Stimulated activated CD8-positive, alpha-beta memory T cell treated with anti-CD3 and anti-CD28 coated beads, Interleukin-2, amount 100 ng/mL, for 1 hour (primary cell): ENCODE results near the gene HIP1R.

Source experiments
- DNase-seq, 2 donors: peaks; one replicate each; pipeline ENCODE4 v3.0.0-alpha.2; 2020; ENCODE audit warnings: low read depth in 2 of 2

The HIP1R gene

GRCh38 chr12:122830517-122831214, 4.6 kb upstream of the HIP1R start:
- DNase-seq, result no peak

GRCh38 chr12:122834104-122834920, 945 bp upstream of the HIP1R start:
- no peak for DNase-seq

- DNase-seq, result no peak
Observed at GRCh38 chr12:122835750-122836026, 431 bp downstream of the HIP1R start.

- peak in 1 of 2 donors; percentile 17 for DNase-seq
Observed at GRCh38 chr12:122836027-122836921, 1.0 kb downstream of the HIP1R start.

GRCh38 chr12:122837306-122838265, 2.3 kb downstream of the HIP1R start:
- no peak for DNase-seq

GRCh38 chr12:122838841-122839240, 3.6 kb downstream of the HIP1R start:
- no peak for DNase-seq

GRCh38 chr12:122839907-122840554, 4.8 kb downstream of the HIP1R start:
- DNase-seq, result no peak

- no peak for DNase-seq
Observed at GRCh38 chr12:122840580-122841513, 5.6 kb downstream of the HIP1R start.

GRCh38 chr12:122841544-122842321, 6.5 kb downstream of the HIP1R start:
- DNase-seq, result no peak

- no peak for DNase-seq
Observed at GRCh38 chr12:122842505-122843405, 7.5 kb downstream of the HIP1R start.

GRCh38 chr12:122843455-122843854, 8.2 kb downstream of the HIP1R start:
- no peak for DNase-seq

GRCh38 chr12:122844366-122844971, 9.2 kb downstream of the HIP1R start:
- DNase-seq, result no peak

- DNase-seq, result no peak
Observed at GRCh38 chr12:122845041-122845864, 10.0 kb downstream of the HIP1R start.

- DNase-seq, result no peak
Observed at GRCh38 chr12:122845865-122846621, 10.8 kb downstream of the HIP1R start.

- no peak for DNase-seq
Observed at GRCh38 chr12:122846622-122847515, 11.6 kb downstream of the HIP1R start.
